D721Med (cell line): ENCODE measurements around the gene CHMP1B.

Experiments
- DNase-seq: peaks from one replicate; pipeline ENCODE4 v3.0.0; 2011; ENCODE audit warnings: low spot score; ENCODE audit not compliant: insufficient read length
- FAIRE-seq: peaks from 2 replicates; lab custom pipeline; 2011; peaks lifted over from hg19 to GRCh38; lab: Jason Lieb, UNC
- TF ChIP-seq, protein P1 (sequence below): IDR thresholded peaks from 2 replicates; pipeline ENCODE4 v1.5.1; 2012; ENCODE audit warnings: mild to moderate bottlenecking, control low read depth; ENCODE audit not compliant: insufficient read depth; ENCODE audit errors: missing control alignments

Gene CHMP1B

GRCh38 chr18:11810379-11810778 is 40.8 kb upstream of the CHMP1B start:
- FAIRE-seq (no peak), DNase-seq (no peak)
- TF ChIP-seq, protein P1, sequence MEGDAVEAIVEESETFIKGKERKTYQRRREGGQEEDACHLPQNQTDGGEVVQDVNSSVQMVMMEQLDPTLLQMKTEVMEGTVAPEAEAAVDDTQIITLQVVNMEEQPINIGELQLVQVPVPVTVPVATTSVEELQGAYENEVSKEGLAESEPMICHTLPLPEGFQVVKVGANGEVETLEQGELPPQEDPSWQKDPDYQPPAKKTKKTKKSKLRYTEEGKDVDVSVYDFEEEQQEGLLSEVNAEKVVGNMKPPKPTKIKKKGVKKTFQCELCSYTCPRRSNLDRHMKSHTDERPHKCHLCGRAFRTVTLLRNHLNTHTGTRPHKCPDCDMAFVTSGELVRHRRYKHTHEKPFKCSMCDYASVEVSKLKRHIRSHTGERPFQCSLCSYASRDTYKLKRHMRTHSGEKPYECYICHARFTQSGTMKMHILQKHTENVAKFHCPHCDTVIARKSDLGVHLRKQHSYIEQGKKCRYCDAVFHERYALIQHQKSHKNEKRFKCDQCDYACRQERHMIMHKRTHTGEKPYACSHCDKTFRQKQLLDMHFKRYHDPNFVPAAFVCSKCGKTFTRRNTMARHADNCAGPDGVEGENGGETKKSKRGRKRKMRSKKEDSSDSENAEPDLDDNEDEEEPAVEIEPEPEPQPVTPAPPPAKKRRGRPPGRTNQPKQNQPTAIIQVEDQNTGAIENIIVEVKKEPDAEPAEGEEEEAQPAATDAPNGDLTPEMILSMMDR = no peak

GRCh38 chr18:11811009-11811408 is 40.2 kb upstream of the CHMP1B start:
- DNase-seq = no peak
- TF ChIP-seq, protein P1 = no peak
- no peak for FAIRE-seq

GRCh38 chr18:11817229-11817628 is 34.0 kb upstream of the CHMP1B start:
- FAIRE-seq (no peak), DNase-seq (no peak)
- TF ChIP-seq, protein P1 = no peak

DNA sequence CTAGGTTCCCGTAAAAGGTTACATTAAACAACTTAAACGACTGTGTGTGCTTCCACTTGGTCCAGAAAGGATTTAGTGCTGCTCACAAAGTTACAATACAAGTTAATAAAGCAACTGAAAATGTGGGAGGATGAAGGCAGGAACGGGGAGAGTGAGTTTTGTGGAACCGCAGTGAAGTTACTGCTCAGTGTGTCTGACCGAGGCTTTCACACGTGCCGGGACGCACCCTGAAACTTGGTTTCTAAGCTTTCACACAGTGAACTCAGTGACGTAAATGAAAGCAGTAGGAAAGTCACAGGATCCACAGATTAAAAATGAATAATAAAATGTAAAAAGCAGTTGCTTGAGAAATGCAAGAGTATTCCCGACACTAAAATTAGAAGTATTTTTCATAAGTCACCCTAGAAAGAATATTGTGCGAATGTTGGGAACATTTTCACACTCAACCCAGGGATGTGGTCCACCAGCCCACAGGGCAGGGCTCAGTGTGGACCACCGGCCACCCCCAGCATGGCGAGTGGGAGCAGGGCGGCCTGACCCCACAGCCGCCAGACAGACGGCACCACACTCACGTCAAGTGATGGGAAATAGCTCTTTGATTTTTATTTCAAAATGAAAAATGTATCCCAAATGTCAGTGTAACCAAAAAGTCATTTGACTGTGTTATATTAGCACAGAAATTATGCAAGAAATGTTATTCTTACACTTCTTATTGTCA is 32.6 kb upstream of the CHMP1B start:
- DNase-seq (no peak), FAIRE-seq (no peak)
- TF ChIP-seq, protein P1 = no peak

- no peak for FAIRE-seq
- DNase-seq = no peak
- TF ChIP-seq, protein P1 = no peak
These were observed 31.3 kb upstream of the CHMP1B start for GRCh38 chr18:11819938-11820337.

GRCh38 chr18:11820697-11821096 is 30.5 kb upstream of the CHMP1B start:
- DNase-seq = no peak
- TF ChIP-seq, protein P1 = no peak
- FAIRE-seq = no peak

- FAIRE-seq = no peak
- TF ChIP-seq, protein P1 = no peak
These were observed 30.0 kb upstream of the CHMP1B start for GRCh38 chr18:11821208-11821607.

More at GRCh38 chr18:11821208-11821607, 30.0 kb upstream of the CHMP1B start:
- no peak for DNase-seq
